Suprapubic skin (tissue), 4 donors: ENCODE results near the gene ABLIM3. TPM values are rescaled to one million over a fixed set of nuclear protein-coding genes. Genes with fewer than 3 reads are reported as not detected.

ENCODE experiments used
- DNase-seq, 2 donors: peaks; one replicate each; pipeline ENCODE4 v3.0.0-alpha.2; 2019; ENCODE audit warnings: low spot score in 2 of 2
- H3K27ac ChIP-seq: fragments of 200-600 bp; sonication (generic); one replicate; pipeline ENCODE4 v1.5.1; 2019
- H3K27me3 ChIP-seq: fragments of 200-600 bp; sonication (generic); one replicate; pipeline ENCODE4 v1.5.1; 2019
- H3K36me3 ChIP-seq: fragments of 200-600 bp; sonication (generic); one replicate; pipeline ENCODE4 v1.5.1; 2019
- H3K4me1 ChIP-seq: fragments of 200-600 bp; sonication (generic); one replicate; pipeline ENCODE4 v1.5.1; 2019
- H3K4me3 ChIP-seq: fragments of 200-600 bp; sonication (generic); one replicate; pipeline ENCODE4 v1.5.1; 2019; ENCODE audit warnings: mild to moderate bottlenecking
- H3K9me3 ChIP-seq: fragments of 200-600 bp; sonication (generic); one replicate; pipeline ENCODE4 v1.5.1; 2019
- CTCF ChIP-seq, 2 donors: fragments of 200-600 bp in 1 of 2; fragments of 450-650 bp in 1 of 2; sonication (generic) in 1 of 2; IDR thresholded peaks; one replicate each; pipeline ENCODE4 v1.5.1; 2016 to 2019; ENCODE audit warnings: antibody characterized with exemption in 2 of 2, mild to moderate bottlenecking in 1 of 2, moderate library complexity in 1 of 2
- EP300 ChIP-seq: sonication (generic); formaldehyde crosslinking; IDR thresholded peaks from one replicate; pipeline ENCODE4 v1.6.1; 2017; ENCODE audit warnings: antibody characterized with exemption
- POLR2A ChIP-seq, 2 donors: fragments of 450-650 bp; IDR thresholded peaks; one replicate each; pipeline ENCODE4 v1.6.1; 2017; ENCODE audit warnings: antibody characterized with exemption in 2 of 2, mild to moderate bottlenecking in 2 of 2, moderate library complexity in 2 of 2
- POLR2AphosphoS5 ChIP-seq, 3 donors: sonication (generic); formaldehyde crosslinking; IDR thresholded peaks; one replicate each; pipeline ENCODE4 v1.6.1; 2017; ENCODE audit warnings: antibody characterized with exemption in 3 of 3
- WGBS: methylation state at CpG from one replicate; pipeline ENCODE4 v1.1.5; 2018; 5-methylcytosine and 5-hydroxymethylcytosine counted together
- total RNA-seq, 4 donors: library from RNA; depleted of rRNA; stranded (reverse); fragments of >200 nt; gene quantifications; one replicate each; pipeline ENCODE4 v1.1.0, GENCODE V29; 2016

The ABLIM3 gene
- total RNA-seq, 4 donors from 2014 or later, result 4.7 to 22.6 (median 13.4) TPM

DNA sequence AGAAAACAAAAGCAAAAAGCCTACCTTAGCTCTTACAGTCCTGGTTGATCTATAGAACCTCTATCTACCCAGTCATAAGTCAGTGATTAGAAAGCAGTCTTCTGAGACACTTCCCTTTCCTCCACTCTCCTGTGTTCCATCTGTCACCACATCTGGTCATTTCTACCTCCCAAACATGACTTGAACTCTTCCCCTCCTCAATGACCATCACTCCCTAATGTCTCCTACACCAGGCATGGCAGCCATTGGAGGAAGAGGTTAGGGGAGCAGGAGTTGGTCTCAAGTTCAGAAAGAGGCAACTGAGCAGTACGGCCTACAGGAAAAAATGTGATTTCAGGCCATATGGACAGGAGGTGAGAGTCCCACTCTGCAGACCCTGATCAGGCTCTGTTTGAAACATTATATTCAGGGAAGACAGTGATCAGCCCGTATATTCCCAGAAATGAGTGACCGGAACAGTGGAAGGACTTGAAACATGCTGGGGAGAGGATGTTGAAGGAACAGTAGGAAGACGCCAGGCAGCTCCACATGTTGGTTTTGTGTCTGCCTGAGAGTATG lies 12.0 kb downstream of the ABLIM3 start:
- H3K27ac ChIP-seq, result peak overlapping the region; percentile 57
- H3K27me3 ChIP-seq, result no peaks in the 10 kb centered on the region
- peaks cover 26% of the 10 kb centered on the region for H3K4me1 ChIP-seq
- DNase-seq, result no peak
- no peaks in the 10 kb centered on the region for H3K36me3 ChIP-seq
- no peaks in the 10 kb centered on the region for H3K9me3 ChIP-seq
- WGBS, result 94% methylated on average over 4 of the region's 4 CpGs
- no peak overlapping the region for H3K4me3 ChIP-seq
- TF ChIP-seq EP300, result no peak
- TF ChIP-seq POLR2AphosphoS5 (IDR thresholded peaks at IDR 0.05), result no peak
- no peak for TF ChIP-seq CTCF (IDR thresholded peaks at IDR 0.05)
- no peak for TF ChIP-seq POLR2A (IDR thresholded peaks at IDR 0.05)

DNA sequence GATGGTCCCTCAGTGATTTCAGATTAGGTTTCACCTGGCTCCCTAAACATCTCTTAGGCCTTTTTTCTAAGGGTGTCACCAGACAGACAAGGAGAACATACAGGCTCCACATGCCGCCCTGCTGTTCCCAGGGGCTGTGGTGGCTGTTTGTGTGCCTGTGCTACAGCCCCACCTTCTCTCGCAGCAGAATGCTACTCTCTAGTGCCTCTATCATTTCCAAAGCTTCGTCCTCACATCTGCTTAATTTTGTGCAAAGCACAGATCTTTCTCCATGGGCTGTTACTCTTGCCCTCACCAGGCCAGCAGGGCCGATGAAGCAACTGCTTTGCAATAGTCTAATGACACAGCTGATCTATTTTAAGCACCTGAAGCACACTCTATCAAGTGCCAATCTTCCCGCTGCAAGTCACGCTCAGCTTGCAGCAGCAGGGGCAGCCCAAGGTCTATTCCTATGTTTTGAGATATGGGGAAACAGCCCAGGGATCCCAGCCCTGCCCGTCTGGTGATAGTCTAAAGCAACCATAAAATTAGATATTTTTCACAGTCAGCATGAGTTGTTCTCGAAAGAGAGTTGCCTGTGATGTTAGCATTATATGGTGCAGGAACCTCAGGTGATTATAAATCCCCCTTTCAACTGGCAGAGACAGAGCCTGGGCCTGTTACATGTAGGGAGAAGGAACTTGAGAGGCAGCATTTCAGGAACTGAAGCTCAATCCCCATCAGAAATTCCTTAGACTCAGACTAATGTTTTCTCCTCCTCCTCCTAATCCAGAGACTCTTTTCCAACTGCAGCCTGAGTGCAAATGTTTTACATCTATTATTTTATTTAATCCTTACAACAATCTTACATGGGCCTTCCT lies 12.7 kb downstream of the ABLIM3 start:
- peak in 1 of 2 donors; percentile 75 for DNase-seq
- peaks cover 26% of the 10 kb centered on the region for H3K4me1 ChIP-seq
- no peaks in the 10 kb centered on the region for H3K27me3 ChIP-seq
- peak overlapping the region; percentile 57 for H3K27ac ChIP-seq
- TF ChIP-seq POLR2AphosphoS5 (IDR thresholded peaks at IDR 0.05), result peak in 2 of 3 donors; percentile 25 to 37
- no peak for TF ChIP-seq POLR2A (IDR thresholded peaks at IDR 0.05)
- WGBS, result 53% methylated on average over 8 of the region's 8 CpGs
- no peak overlapping the region for H3K4me3 ChIP-seq
- no peaks in the 10 kb centered on the region for H3K9me3 ChIP-seq
- H3K36me3 ChIP-seq, result no peaks in the 10 kb centered on the region

- H3K4me3 ChIP-seq, result no peak overlapping the region
- no peaks in the 10 kb centered on the region for H3K27me3 ChIP-seq
- H3K9me3 ChIP-seq, result no peaks in the 10 kb centered on the region
- DNase-seq, result no peak
- WGBS, result 96% methylated on average over 1 of the region's 1 CpG
- peaks cover 26% of the 10 kb centered on the region for H3K4me1 ChIP-seq
- peak overlapping the region; percentile 57 for H3K27ac ChIP-seq
- H3K36me3 ChIP-seq, result no peaks in the 10 kb centered on the region
- no peak for TF ChIP-seq POLR2AphosphoS5 (IDR thresholded peaks at IDR 0.05)
- no peak for TF ChIP-seq CTCF (IDR thresholded peaks at IDR 0.05)
- no peak for TF ChIP-seq POLR2A (IDR thresholded peaks at IDR 0.05)
- TF ChIP-seq EP300, result no peak
These were observed 13.4 kb downstream of the ABLIM3 start for GRCh38 chr5:149154650-149155049.

DNA sequence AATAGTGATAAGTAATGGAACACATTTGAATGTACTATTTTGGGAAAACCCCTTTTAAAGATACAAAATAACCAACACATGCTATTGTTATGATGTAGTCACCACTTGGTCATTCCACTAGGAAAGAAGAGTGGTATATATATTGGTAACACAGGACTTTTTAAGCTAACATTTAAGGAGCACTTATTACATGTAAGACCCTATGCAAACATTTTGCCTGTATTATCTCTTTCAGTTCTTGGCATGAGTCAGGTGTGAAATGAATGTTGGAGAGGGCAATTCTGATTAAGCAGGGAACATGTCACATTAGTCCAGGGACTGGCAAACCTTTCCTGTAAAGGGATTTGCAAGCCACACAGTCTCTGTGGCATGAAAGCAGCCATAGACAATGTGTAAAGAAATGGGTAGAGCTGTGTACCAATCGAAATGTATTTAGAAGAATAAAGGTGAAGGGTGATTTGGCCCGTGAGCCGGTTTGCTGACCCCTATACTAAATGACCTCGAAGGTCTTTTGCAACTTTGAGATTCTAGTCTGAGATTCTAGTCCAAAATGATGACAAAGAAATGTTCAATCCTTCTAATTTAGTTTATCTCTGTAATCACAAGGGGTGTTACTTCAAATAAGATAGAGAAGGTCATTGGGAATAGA lies 15.3 kb downstream of the ABLIM3 start:
- no peak overlapping the region for H3K27ac ChIP-seq
- WGBS, result 96% methylated on average over 4 of the region's 4 CpGs
- H3K4me1 ChIP-seq, result peaks cover 29% of the 10 kb centered on the region
- no peaks in the 10 kb centered on the region for H3K36me3 ChIP-seq
- TF ChIP-seq POLR2AphosphoS5 (IDR thresholded peaks at IDR 0.05) (no peak), CTCF (IDR thresholded peaks at IDR 0.05) (no peak), EP300 (no peak), POLR2A (IDR thresholded peaks at IDR 0.05) (no peak)
- no peaks in the 10 kb centered on the region for H3K9me3 ChIP-seq
- H3K27me3 ChIP-seq, result no peaks in the 10 kb centered on the region
- no peak overlapping the region for H3K4me3 ChIP-seq
- no peak for DNase-seq

GRCh38 chr5:149157330-149157729 lies 16.0 kb downstream of the ABLIM3 start:
- Histone ChIP-seq H3K4me1 (peaks cover 26% of the 10 kb centered on the region), H3K27me3 (no peaks in the 10 kb centered on the region), H3K9me3 (no peaks in the 10 kb centered on the region), H3K4me3 (no peak overlapping the region), H3K36me3 (no peaks in the 10 kb centered on the region), H3K27ac (no peak overlapping the region)
- no peak for DNase-seq
- TF ChIP-seq POLR2A (IDR thresholded peaks at IDR 0.05) (no peak), POLR2AphosphoS5 (IDR thresholded peaks at IDR 0.05) (no peak), EP300 (no peak), CTCF (IDR thresholded peaks at IDR 0.05) (no peak)
- whole genome bisulfite sequencing, result 86% methylated on average over 2 of the region's 2 CpGs
